Measurements from ENCODE around the gene FXYD5.
"Not testable (repeated sequence)": the region's sequence is repeated elsewhere in the genome, so short reads cannot be mapped to it uniquely, and the experiment has no call there.

Gene FXYD5

GRCh38 chr19:35125270-35125717 is 29.2 kb upstream of the FXYD5 start:
- H3K36me3 Mint-ChIP-seq, result no peaks in the 10 kb centered on the region
- peaks cover 49% of the 10 kb centered on the region for H3K27me3 Mint-ChIP-seq
- no peak overlapping the region for H3K4me3 Mint-ChIP-seq
- no peak for DNase-seq
- H3K9me3 Mint-ChIP-seq, result no peaks in the 10 kb centered on the region
- H3K27ac Mint-ChIP-seq, result peak overlapping the region; percentile 33
- peaks cover 16% of the 10 kb centered on the region for H3K4me1 Mint-ChIP-seq
- CTCF ChIA-PET, result interaction anchor here (1.2 to 2.0 kb wide), 5 partner anchors 9 to 58 kb away, joined by 4 to 11 read pairs (median 6); partner anchors contain the start of gene LGI4

GRCh38 chr19:35125749-35126623 is 28.5 kb upstream of the FXYD5 start:
- no peaks in the 10 kb centered on the region for H3K36me3 Mint-ChIP-seq
- H3K27ac Mint-ChIP-seq, result peak overlapping the region; percentile 33
- H3K4me3 Mint-ChIP-seq, result no peak overlapping the region
- H3K4me1 Mint-ChIP-seq, result peaks cover 16% of the 10 kb centered on the region
- peaks cover 43% of the 10 kb centered on the region for H3K27me3 Mint-ChIP-seq
- CTCF ChIA-PET, result interaction anchor here (1.6 to 2.0 kb wide), 2 partner anchors 8 to 10 kb away, joined by 4 to 11 read pairs; partner anchors contain the start of gene LGI4
- no peaks in the 10 kb centered on the region for H3K9me3 Mint-ChIP-seq
- no peak for DNase-seq

GRCh38 chr19:35126624-35126959 is 27.9 kb upstream of the FXYD5 start:
- DNase-seq, result no peak
- no peaks in the 10 kb centered on the region for H3K9me3 Mint-ChIP-seq
- peaks cover 37% of the 10 kb centered on the region for H3K27me3 Mint-ChIP-seq
- peaks cover 16% of the 10 kb centered on the region for H3K4me1 Mint-ChIP-seq
- no peak overlapping the region for H3K4me3 Mint-ChIP-seq
- no peaks in the 10 kb centered on the region for H3K36me3 Mint-ChIP-seq
- no peak overlapping the region for H3K27ac Mint-ChIP-seq
- CTCF ChIA-PET, result interaction anchor here (1.7 kb wide), 1 partner anchor 16 kb away, joined by 6 read pairs; no protein-coding TSS in a partner anchor

GRCh38 chr19:35127871-35128270 is 26.7 kb upstream of the FXYD5 start:
- Mint-ChIP-seq H3K27ac (no peak overlapping the region), H3K9me3 (no peaks in the 10 kb centered on the region)
- CTCF ChIA-PET, result interaction anchor here (0.8 to 1.7 kb wide), 3 partner anchors 14 to 61 kb away, joined by 3 to 6 read pairs (median 5); partner anchors contain the start of gene FXYD5

GRCh38 chr19:35128398-35129057 is 26.0 kb upstream of the FXYD5 start:
- no peaks in the 10 kb centered on the region for H3K9me3 Mint-ChIP-seq
- no peak for DNase-seq
- no peak overlapping the region for H3K27ac Mint-ChIP-seq
- H3K27me3 Mint-ChIP-seq, result peaks cover 19% of the 10 kb centered on the region
- CTCF ChIA-PET, result no interaction called here
- H3K4me1 Mint-ChIP-seq, result peaks cover 16% of the 10 kb centered on the region
- H3K4me3 Mint-ChIP-seq, result no peak overlapping the region
- no peaks in the 10 kb centered on the region for H3K36me3 Mint-ChIP-seq

More at GRCh38 chr19:35127871-35128270, 26.7 kb upstream of the FXYD5 start:
- Mint-ChIP-seq H3K36me3 (no peaks in the 10 kb centered on the region), H3K4me1 (peaks cover 16% of the 10 kb centered on the region), H3K27me3 (peaks cover 24% of the 10 kb centered on the region), H3K4me3 (no peak overlapping the region)
- DNase-seq, result no peak

- H3K4me3 Mint-ChIP-seq, H3K9me3 Mint-ChIP-seq, H3K27ac Mint-ChIP-seq, H3K36me3 Mint-ChIP-seq, DNase-seq, CTCF ChIA-PET, H3K4me1 Mint-ChIP-seq, H3K27me3 Mint-ChIP-seq: not testable (repeated sequence)
Observed at GRCh38 chr19:35129724-35130274, 24.7 kb upstream of the FXYD5 start.

GRCh38 chr19:35130761-35131720 is 23.5 kb upstream of the FXYD5 start:
- H3K27ac Mint-ChIP-seq, result no peak overlapping the region

GRCh38 chr19:35132254-35132653 is 22.3 kb upstream of the FXYD5 start:
- H3K27me3 Mint-ChIP-seq, result peaks cover 20% of the 10 kb centered on the region
- peaks cover 4% of the 10 kb centered on the region for H3K4me1 Mint-ChIP-seq
- H3K36me3 Mint-ChIP-seq, result no peaks in the 10 kb centered on the region
- CTCF ChIA-PET, result no interaction called here
- DNase-seq, result no peak
- H3K27ac Mint-ChIP-seq, result no peak overlapping the region
- no peaks in the 10 kb centered on the region for H3K9me3 Mint-ChIP-seq
- H3K4me3 Mint-ChIP-seq, result no peak overlapping the region

More at GRCh38 chr19:35130761-35131720, 23.5 kb upstream of the FXYD5 start:
- peaks cover 14% of the 10 kb centered on the region for H3K27me3 Mint-ChIP-seq
- no peak for DNase-seq
- no peaks in the 10 kb centered on the region for H3K9me3 Mint-ChIP-seq
- H3K4me1 Mint-ChIP-seq, result peaks cover 4% of the 10 kb centered on the region
- no peak overlapping the region for H3K4me3 Mint-ChIP-seq
- no peaks in the 10 kb centered on the region for H3K36me3 Mint-ChIP-seq
- CTCF ChIA-PET, result no interaction called here

- CTCF ChIA-PET, result interaction anchor here (1.2 to 4.7 kb wide), 3 partner anchors 9 to 90 kb away, joined by 4 to 19 read pairs (median 18); no protein-coding TSS in a partner anchor
- H3K4me1 Mint-ChIP-seq, result peaks cover 4% of the 10 kb centered on the region
- no peak for DNase-seq
- no peaks in the 10 kb centered on the region for H3K36me3 Mint-ChIP-seq
- peaks cover 28% of the 10 kb centered on the region for H3K27me3 Mint-ChIP-seq
- H3K27ac Mint-ChIP-seq, result no peak overlapping the region
- H3K4me3 Mint-ChIP-seq, result no peak overlapping the region
- H3K9me3 Mint-ChIP-seq, result no peaks in the 10 kb centered on the region
Observed at GRCh38 chr19:35133826-35134225, 20.7 kb upstream of the FXYD5 start.

GRCh38 chr19:35134601-35135242 is 19.8 kb upstream of the FXYD5 start, which contains the start of gene LGI4:
LGI4 (minus strand) TSS chr19:35135059; CDS start chr19:35134680, 379 bp downstream.
- no peak for DNase-seq
- H3K4me1 Mint-ChIP-seq, result peaks cover 4% of the 10 kb centered on the region
- CTCF ChIA-PET, result interaction anchor here (0.7 to 4.7 kb wide), 10 partner anchors 10 to 328 kb away, joined by 3 to 39 read pairs (median 4); partner anchors contain the start of gene FXYD3
- H3K36me3 Mint-ChIP-seq, result no peaks in the 10 kb centered on the region
- no peaks in the 10 kb centered on the region for H3K9me3 Mint-ChIP-seq
- peaks cover 24% of the 10 kb centered on the region for H3K27me3 Mint-ChIP-seq
- H3K4me3 Mint-ChIP-seq, result no peak within 1 kb of the TSS
- H3K27ac Mint-ChIP-seq, result no peak within 1 kb of the TSS

GRCh38 chr19:35135389-35135909 is 19.1 kb upstream of the FXYD5 start:
- peak; percentile 77 for DNase-seq
- Mint-ChIP-seq H3K27ac (no peak overlapping the region), H3K27me3 (peaks cover 27% of the 10 kb centered on the region), H3K4me3 (no peak overlapping the region), H3K36me3 (no peaks in the 10 kb centered on the region), H3K4me1 (peaks cover 4% of the 10 kb centered on the region), H3K9me3 (no peaks in the 10 kb centered on the region)
- CTCF ChIA-PET, result interaction anchor here (0.7 to 4.7 kb wide), 14 partner anchors 11 to 327 kb away, joined by 3 to 39 read pairs (median 5); partner anchors contain the start of gene FXYD3

- no peak for DNase-seq
- Mint-ChIP-seq H3K27me3 (peaks cover 32% of the 10 kb centered on the region), H3K9me3 (no peaks in the 10 kb centered on the region), H3K4me1 (peaks cover 10% of the 10 kb centered on the region), H3K4me3 (no peak overlapping the region), H3K27ac (no peak overlapping the region), H3K36me3 (no peaks in the 10 kb centered on the region)
- CTCF ChIA-PET, result interaction anchor here (0.7 to 4.7 kb wide), 10 partner anchors 11 to 93 kb away, joined by 3 to 39 read pairs (median 9); partner anchors contain the start of gene FXYD3
Observed at GRCh38 chr19:35136231-35136630, 18.3 kb upstream of the FXYD5 start.

All from activated naive CD4-positive, alpha-beta T cell treated with anti-CD3 and anti-CD28 coated beads, Interleukin-2, amount 10 ng/mL, durations not matched to agents 7 days and 5 days (primary cell).